NCI-H524 (cell line): ENCODE measurements around the gene CXCL13.
"Not testable (repeated sequence)": the region's sequence is repeated elsewhere in the genome, so short reads cannot be mapped to it uniquely, and the experiment has no call there.

Source experiments
- DNase-seq, 2 experiments: peaks; one replicate each; lab custom pipeline; 2025; lab: John Stamatoyannopoulos, UW

CXCL13 gene

GRCh38 chr4:77605210-77605902 is at the start of gene CXCL13:
Gene CXCL13, plus strand, starts transcription at chr4:77605820. Its CDS starts 46 bp downstream, at chr4:77605866.
- no peak for DNase-seq

GRCh38 chr4:77560170-77560569 is 45.5 kb upstream of the CXCL13 start:
- no peak for DNase-seq

DNA sequence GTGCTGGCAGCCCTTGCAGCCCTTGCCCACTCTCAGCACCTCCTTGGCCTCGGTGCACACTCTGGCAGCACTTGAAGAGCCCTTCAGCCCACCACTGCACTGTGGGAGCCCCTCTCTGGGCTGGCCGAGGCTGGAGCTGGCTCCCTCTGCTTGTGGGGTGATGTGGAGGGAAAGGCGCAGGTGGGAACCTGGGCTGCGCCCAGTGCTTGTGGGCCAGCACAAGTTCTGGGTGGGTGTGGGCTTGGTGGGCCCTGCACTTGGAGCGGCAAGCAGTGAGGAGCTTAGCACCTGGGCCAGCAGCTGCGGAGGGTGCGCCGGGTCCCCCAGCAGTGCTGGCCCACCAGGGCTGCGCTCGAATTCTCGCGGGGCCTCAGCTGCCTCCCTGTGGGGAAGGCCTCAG is 43.9 kb upstream of the CXCL13 start:
- not testable (repeated sequence) for DNase-seq

DNA sequence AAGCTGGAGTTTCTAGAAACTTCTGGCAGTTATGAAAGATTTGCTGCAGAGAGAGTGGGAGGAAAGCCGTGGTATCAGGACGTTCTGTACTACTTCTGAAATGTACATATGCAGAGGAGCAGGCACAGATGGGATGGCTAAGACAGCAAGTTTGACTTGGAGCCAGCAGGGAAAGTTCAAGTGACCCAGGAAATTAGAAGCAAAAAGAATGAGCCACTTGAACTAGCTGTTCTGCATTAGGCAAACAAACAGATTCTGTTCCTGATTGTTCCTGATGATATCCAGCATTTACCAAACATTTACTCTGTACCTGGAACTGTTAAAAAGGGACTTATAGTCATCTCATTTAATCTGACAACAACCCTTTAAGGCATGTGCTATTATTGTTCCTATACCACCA is 41.4 kb upstream of the CXCL13 start:
- DNase-seq, result peak in 1 of 2 experiments; percentile 34

GRCh38 chr4:77566148-77566547 is 39.5 kb upstream of the CXCL13 start:
- no peak for DNase-seq

DNA sequence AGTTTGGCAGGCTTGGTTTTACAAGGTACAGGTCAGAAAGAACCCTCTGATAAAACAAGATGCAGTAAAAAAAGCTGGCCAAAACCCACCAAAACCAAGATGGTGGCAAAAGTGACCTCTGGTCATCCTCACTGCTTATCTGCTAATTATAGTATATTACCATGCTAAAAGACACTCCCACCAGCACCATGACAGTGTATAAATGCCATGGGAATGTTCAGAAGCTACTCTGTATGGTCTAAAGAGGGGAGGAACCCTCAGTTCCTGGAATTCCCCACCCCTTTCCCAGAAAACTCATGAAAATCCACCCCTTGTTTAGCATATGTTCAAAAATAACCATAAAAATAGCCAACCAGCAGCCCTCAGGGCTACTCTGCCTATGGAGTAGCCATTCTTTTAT is 38.1 kb upstream of the CXCL13 start:
- no peak for DNase-seq

GRCh38 chr4:77570508-77571214 is 35.0 kb upstream of the CXCL13 start:
- not testable (repeated sequence) for DNase-seq

- DNase-seq, result no peak
Observed at GRCh38 chr4:77576351-77576750, 29.3 kb upstream of the CXCL13 start.

DNA sequence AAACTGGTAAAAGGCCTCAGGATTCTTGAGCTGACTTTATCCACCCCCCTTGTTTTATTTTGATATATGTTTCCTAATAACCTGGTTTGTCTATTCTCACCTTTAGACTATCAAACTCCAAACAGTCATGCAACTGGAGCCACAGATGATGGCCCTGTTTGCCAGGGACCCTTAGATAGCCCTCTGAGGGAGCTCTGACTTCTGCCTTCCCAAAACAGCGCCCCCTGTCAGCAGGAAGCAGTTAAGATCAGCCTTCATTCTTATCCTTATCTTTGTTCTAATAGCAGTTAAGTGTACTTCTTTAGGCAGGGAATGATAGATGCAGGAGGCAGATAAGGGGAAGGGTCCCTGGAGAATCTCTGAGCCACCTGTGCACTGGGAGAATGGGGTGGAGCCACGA is 27.5 kb upstream of the CXCL13 start:
- no peak for DNase-seq

GRCh38 chr4:77579406-77580076 is 26.1 kb upstream of the CXCL13 start:
- DNase-seq, result no peak

DNA sequence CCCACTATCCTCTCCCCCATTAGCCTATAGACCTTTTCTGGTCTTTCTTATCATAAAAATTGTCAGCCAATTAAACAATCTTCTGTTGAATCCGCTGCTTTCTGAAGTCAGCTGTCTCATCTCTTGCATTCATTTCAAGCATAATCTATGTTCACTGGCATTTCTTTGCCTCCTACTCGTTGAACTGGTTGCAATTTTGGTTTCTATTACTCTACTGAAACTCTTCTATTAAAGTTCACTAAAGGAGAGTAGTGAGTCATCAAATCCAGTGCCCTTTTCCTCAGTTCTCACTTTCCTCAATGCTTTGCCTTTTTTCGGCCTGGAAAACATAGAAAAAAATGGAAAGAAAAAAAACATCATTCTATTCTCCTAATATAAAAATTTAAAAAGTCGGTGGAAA is 23.9 kb upstream of the CXCL13 start:
- no peak for DNase-seq

DNA sequence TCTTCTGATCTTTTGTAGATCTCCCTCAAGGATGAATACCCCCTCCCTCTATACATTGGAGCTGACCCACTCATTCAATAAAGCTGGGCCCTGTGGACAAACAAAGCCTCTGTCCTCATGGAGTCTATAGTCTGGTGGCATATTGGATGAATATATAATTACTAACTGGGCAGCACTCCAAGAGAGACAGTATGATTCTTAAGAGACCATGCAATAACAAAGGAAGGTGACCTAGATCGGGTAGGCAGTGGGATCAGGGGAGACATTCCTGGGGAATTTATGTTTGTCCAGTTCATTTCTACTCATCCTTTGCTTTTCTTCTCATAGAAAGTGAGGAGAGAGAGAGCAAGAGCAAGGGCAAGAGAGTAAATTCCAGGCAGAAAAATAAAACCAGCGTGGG is 23.5 kb upstream of the CXCL13 start:
- DNase-seq, result no peak

DNA sequence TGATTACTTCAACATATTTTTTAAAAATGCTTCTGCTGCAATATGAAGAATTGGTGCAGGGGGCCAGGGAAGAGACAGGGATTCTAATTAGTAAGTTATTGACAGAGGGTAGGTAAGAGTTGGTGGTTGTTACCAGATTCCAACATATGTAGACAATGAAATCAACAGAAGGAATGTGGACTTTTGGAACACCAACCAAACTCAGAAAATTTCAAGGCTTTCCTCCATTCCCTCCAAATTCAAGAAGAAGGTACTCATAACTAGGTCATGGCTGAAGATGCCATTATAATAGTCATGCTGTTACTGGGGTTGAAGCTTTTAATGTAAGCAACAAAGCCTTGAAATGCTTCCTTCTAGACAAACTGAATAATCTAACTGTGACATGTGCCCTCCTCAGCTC is 22.9 kb upstream of the CXCL13 start:
- DNase-seq, result no peak

DNA sequence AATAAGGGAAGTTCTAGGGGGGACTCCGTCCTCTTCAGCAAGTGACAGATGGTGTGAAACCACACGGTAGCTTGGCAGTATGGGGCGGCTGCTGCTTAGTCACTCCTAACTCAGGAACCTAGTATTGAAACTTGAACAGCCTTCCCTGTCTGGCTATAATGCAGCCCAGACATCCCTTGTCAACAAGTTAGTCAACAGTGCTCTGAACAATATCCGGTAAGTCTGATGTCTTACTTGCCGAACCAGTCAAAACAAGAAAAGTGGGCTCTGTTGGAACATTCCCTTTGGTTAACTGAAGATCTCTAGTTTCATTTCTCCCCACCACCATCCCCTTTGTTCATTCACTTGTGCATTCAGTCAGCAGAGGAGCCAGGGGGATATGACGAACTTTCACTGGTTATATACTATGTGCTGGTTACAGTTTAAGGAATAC is 18.7 kb upstream of the CXCL13 start:
- DNase-seq, result peak in 1 of 2 experiments; percentile 7

DNA sequence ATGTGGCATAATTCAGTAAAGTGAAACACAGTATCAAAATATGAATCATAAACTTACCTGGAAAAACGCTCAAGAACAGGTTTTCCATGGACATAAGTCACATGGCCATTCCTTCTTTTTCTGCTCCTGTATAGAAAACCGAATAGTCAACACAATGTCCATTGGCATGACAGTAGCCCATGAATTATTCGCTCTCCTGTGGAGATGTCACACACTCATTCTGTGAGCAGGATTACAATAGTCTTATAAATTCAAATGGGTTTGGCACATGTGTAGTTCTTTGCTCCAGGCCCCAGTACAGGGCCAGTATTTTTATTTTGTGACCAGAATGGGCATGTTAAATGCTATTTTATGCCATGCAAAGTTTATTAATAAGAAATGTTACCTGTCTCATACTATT is 15.1 kb upstream of the CXCL13 start:
- no peak for DNase-seq

- no peak for DNase-seq
Observed at GRCh38 chr4:77591532-77591931, 14.1 kb upstream of the CXCL13 start.

GRCh38 chr4:77593101-77593500 is 12.5 kb upstream of the CXCL13 start:
- no peak for DNase-seq

DNA sequence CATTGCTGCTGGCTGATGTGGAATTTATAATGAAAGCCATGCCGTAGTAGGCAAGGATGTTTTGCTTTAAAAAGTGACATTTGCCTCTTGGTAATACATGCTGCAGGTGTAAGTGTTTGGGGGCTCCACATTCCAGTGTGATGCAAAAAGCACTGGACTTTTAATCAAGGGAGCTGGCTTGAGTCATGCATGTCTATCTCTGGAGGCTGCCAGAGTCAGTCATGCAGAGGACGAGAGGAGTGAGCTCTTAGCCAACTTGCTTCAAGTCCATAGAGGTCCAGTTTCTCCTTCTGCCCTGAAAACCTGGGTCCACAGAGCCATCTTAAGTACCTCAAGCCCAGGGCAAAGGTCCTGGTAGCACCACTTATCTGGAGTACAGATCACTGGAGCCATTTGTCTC is 11.6 kb upstream of the CXCL13 start:
- no peak for DNase-seq

DNA sequence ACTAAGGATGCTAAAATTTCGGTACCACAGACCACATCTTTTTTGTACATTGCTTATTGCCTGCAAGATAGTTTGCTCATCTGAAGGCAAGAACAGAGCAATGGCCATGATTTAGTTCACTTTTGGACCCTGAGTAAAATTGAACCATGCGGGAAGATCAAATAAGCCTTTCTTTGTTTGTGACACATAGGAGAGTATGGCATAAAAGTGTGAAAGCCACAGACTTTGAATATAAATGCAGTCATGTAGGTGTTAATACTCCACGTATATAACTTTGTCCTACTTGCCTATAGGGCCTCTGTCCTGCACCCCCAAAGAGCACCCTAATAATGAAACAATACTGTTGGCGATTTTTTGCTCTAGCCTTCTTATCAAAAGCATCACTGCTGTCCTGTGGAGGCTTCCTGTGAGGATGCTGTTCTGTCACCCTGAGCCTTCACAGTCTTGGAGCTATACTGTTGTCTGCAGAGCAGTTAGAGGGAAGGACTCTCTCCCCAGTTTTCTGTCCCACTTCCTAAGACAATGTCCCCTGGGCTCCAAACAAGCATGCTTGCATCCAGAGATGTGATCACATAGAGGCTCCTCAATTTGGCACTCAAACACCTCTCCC is 10.2 kb upstream of the CXCL13 start:
- DNase-seq, result no peak

- DNase-seq, result peak in 1 of 2 experiments; percentile 5
Observed at GRCh38 chr4:77599378-77599777, 6.2 kb upstream of the CXCL13 start.

DNA sequence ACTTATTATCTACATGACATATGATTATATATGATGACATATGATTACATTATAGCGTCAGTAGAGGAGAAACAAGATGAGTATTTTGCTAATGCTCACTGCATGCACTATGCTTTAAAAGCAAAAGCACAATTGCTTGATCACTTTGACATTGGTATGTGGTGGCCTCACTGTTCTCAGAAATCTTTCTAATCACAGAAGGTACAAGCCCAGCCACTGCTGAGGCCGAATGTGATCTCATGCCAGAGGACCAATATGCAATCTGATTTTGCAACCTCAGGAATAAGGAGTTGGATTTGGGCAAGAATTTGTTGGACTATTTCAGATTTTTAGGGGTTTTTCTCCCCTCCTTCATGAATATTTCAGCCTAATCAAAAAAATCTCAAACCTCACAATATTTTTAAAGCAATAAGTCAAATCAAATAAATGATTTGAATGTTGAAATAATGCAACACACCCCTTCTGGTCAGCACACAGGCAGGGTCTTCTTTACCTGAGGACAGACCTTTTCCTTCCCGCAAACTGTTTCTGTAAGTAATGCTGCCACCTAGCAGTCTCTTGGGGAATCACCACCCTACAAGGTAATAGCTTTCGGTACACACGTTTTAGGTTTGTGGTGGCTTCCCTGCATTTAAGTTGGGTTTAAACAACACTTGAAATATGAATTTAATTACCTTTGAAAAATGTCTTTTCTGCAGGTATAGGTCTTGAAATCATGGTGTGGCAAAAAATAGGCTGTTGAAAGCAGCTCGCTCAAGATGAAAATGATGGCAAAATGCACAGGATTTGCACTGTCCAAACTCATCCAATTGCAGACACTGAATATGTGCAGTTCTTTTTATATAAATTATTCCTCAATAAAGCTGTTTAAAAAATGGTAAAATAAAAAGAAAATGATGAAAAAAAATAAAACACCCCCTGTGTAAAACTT is 4.8 kb upstream of the CXCL13 start:
- DNase-seq, result peak in 1 of 2 experiments; percentile 10
